ENCODE data around the gene CX3CR1.

Gene CX3CR1

DNA sequence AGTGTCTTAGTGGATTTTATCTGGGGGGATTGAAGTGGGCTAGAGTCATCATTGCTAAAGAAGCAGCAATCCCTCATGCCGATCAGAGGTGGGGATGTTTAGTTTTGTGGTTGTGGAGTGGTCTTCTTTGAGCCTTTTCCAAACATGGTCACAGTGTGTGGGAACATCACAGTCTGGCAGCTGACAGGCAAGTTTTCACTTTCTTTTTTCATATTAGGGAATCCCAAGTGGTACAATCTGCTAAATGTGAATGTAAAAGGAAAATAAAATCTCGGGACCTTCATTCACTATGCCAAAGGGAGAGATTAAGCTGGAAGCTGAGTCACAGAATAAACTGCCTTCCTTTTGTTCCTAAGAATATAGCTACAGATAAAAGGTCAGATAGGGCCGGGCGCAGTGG lies 10.4 kb upstream of the CX3CR1 start:
- H3K27me3 ChIP-seq (ENCODE audit: insufficient read depth, poor library complexity, severe bottlenecking), result no peaks in the 10 kb centered on the region
- DNase-seq (ENCODE audit: low read depth in 1 of 2, low spot score in 1 of 2), result no peak
- H3K4me3 ChIP-seq (replicated peaks; ENCODE audit: insufficient read depth, low read length), result no peak overlapping the region

DNA sequence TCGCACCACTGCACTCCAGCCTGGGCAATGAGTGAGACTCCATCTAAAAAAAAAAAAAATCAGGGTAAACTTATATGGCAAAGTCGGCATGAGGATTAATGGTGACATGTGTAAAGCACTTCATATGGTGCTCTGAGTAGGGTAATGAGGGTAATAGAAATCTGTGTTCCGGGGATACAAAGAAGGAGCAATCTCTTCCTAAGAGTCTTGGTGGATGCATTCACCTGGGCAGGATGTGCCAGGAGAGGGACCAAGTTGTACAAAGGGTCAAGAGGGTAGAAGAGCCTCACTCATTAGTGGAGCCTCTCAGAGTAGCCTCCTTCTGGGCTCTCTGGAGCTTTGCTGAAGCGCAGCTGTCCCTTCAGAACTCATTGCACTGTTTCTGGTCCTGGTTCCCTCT lies 9.3 kb upstream of the CX3CR1 start:
- TF ChIP-seq POLR2AphosphoS5 (IDR thresholded peaks at IDR 0.05; ENCODE audit: low read depth) (no peak), SPI1 (IDR thresholded peaks at IDR 0.05; ENCODE audit: borderline replicate concordance, low read depth) (no peak), GABPA (IDR thresholded peaks at IDR 0.05; ENCODE audit: low read depth) (no peak)
- TF ChIP-seq, protein P1, sequence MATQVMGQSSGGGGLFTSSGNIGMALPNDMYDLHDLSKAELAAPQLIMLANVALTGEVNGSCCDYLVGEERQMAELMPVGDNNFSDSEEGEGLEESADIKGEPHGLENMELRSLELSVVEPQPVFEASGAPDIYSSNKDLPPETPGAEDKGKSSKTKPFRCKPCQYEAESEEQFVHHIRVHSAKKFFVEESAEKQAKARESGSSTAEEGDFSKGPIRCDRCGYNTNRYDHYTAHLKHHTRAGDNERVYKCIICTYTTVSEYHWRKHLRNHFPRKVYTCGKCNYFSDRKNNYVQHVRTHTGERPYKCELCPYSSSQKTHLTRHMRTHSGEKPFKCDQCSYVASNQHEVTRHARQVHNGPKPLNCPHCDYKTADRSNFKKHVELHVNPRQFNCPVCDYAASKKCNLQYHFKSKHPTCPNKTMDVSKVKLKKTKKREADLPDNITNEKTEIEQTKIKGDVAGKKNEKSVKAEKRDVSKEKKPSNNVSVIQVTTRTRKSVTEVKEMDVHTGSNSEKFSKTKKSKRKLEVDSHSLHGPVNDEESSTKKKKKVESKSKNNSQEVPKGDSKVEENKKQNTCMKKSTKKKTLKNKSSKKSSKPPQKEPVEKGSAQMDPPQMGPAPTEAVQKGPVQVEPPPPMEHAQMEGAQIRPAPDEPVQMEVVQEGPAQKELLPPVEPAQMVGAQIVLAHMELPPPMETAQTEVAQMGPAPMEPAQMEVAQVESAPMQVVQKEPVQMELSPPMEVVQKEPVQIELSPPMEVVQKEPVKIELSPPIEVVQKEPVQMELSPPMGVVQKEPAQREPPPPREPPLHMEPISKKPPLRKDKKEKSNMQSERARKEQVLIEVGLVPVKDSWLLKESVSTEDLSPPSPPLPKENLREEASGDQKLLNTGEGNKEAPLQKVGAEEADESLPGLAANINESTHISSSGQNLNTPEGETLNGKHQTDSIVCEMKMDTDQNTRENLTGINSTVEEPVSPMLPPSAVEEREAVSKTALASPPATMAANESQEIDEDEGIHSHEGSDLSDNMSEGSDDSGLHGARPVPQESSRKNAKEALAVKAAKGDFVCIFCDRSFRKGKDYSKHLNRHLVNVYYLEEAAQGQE (IDR thresholded peaks at IDR 0.05; ENCODE audit: insufficient replicate concordance, low read depth), result no peak
- TF ChIP-seq, protein P2, sequence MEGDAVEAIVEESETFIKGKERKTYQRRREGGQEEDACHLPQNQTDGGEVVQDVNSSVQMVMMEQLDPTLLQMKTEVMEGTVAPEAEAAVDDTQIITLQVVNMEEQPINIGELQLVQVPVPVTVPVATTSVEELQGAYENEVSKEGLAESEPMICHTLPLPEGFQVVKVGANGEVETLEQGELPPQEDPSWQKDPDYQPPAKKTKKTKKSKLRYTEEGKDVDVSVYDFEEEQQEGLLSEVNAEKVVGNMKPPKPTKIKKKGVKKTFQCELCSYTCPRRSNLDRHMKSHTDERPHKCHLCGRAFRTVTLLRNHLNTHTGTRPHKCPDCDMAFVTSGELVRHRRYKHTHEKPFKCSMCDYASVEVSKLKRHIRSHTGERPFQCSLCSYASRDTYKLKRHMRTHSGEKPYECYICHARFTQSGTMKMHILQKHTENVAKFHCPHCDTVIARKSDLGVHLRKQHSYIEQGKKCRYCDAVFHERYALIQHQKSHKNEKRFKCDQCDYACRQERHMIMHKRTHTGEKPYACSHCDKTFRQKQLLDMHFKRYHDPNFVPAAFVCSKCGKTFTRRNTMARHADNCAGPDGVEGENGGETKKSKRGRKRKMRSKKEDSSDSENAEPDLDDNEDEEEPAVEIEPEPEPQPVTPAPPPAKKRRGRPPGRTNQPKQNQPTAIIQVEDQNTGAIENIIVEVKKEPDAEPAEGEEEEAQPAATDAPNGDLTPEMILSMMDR (IDR thresholded peaks at IDR 0.05; ENCODE audit: insufficient read depth, low read length), result no peak
- H3K27ac ChIP-seq (replicated peaks), result no peak overlapping the region
- DNase-seq (ENCODE audit: low read depth in 1 of 2, low spot score in 1 of 2), result no peak

More for the DNA sequence above, 10.4 kb upstream of the CX3CR1 start:
- no peak overlapping the region for H3K27ac ChIP-seq (replicated peaks)
- no peak for TF ChIP-seq GABPA (IDR thresholded peaks at IDR 0.05; ENCODE audit: low read depth)
- TF ChIP-seq, protein P1 (IDR thresholded peaks at IDR 0.05; ENCODE audit: insufficient replicate concordance, low read depth), result no peak
- TF ChIP-seq POLR2AphosphoS5 (IDR thresholded peaks at IDR 0.05; ENCODE audit: low read depth), result no peak
- TF ChIP-seq, protein P2 (IDR thresholded peaks at IDR 0.05; ENCODE audit: insufficient read depth, low read length), result no peak
- TF ChIP-seq SPI1 (IDR thresholded peaks at IDR 0.05; ENCODE audit: borderline replicate concordance, low read depth), result no peak

DNA sequence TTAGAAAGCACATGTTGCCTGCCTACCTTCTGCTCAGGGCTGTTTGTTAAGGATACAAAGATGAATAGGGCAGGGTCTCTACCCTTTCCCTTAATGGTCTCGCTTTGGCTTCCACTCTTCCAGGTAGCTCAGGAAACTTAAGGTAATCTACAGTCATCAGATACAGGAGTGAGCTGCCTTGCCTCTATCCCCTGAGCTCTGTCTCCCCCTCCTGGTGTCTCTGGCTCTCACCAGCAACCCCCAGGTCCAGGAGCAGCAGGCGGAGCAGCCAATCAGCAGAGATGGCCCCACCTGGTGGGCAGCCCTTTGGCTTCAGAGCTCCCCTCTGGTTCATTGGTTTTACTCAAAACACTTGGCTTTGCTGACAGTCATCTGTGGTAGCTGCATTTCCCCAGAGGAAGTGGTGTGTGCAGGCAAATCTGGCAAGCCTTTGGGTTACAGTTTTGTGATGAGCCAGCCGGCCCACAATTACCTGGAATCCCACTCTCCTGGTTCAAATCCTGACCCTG lies 8.5 kb upstream of the CX3CR1 start:
- peak; percentile 64 to 87 for DNase-seq (ENCODE audit: low read depth in 1 of 2, low spot score in 1 of 2)
- H3K4me3 ChIP-seq (replicated peaks; ENCODE audit: insufficient read depth, low read length), result no peak overlapping the region
- H3K27me3 ChIP-seq (ENCODE audit: insufficient read depth, poor library complexity, severe bottlenecking), result no peaks in the 10 kb centered on the region
- TF ChIP-seq SPI1 (IDR thresholded peaks at IDR 0.05; ENCODE audit: borderline replicate concordance, low read depth) (no peak), POLR2AphosphoS5 (IDR thresholded peaks at IDR 0.05; ENCODE audit: low read depth) (no peak), GABPA (IDR thresholded peaks at IDR 0.05; ENCODE audit: low read depth) (no peak)
- TF ChIP-seq, protein P2 (IDR thresholded peaks at IDR 0.05; ENCODE audit: insufficient read depth, low read length), result peak; percentile 94
- TF ChIP-seq, protein P1 (IDR thresholded peaks at IDR 0.05; ENCODE audit: insufficient replicate concordance, low read depth), result no peak
- H3K27ac ChIP-seq (replicated peaks), result no peak overlapping the region

More for the DNA sequence above, 9.3 kb upstream of the CX3CR1 start:
- Histone ChIP-seq H3K4me3 (replicated peaks; ENCODE audit: insufficient read depth, low read length) (no peak overlapping the region), H3K27me3 (ENCODE audit: insufficient read depth, poor library complexity, severe bottlenecking) (no peaks in the 10 kb centered on the region)
